HG03558 (cell line): ENCODE results near the gene ITGA2.

Experiments
- ATAC-seq: cut with Tn5 transposase; IDR thresholded peaks from one replicate; pipeline ENCODE4 v1.9.1; 2021; ENCODE audit warnings: moderate number of reproducible peaks; ENCODE audit not compliant: unreplicated experiment; ENCODE audit errors: extremely low read depth

Gene ITGA2

GRCh38 chr5:53045263-53045662 lies 56.1 kb downstream of the ITGA2 start:
- ATAC-seq: no peak

DNA sequence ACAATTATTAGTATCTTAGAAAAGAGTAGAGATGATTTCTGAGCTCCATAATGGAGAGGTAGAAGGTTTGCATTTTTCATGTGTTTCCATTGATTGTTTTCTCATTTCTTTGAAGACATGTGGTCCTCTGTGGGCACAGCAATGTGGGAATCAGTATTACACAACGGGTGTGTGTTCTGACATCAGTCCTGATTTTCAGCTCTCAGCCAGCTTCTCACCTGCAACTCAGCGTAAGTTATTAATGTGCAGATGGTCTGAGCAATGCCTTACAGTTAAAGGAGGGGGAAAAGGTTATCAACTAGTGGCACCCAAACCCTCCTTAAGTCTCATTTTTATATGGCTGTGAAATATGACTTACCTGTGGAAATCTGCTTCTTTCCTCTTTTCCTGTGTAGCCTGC lies 59.1 kb downstream of the ITGA2 start:
- no peak for ATAC-seq

DNA sequence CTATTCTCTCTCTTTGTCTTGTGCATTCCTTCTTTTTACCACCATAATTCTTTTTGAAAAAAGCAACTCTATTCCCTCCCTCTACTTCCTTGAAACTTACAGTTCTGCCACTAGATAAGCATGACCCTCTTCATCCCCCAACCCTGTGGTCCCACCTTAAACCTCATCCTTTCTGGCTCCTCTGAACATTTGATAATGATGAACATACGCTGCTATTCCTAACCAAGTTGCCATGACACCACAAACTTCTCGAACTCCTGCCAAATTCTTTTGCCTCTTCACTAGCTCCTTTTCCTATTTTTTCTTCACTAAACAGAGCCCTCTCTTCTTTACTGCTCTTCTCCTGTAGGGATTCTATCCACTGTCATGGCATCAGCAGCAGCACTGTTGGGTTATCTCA lies 63.3 kb downstream of the ITGA2 start:
- no peak for ATAC-seq

- no peak for ATAC-seq
Measured at GRCh38 chr5:53053364-53053763, 64.2 kb downstream of the ITGA2 start.

DNA sequence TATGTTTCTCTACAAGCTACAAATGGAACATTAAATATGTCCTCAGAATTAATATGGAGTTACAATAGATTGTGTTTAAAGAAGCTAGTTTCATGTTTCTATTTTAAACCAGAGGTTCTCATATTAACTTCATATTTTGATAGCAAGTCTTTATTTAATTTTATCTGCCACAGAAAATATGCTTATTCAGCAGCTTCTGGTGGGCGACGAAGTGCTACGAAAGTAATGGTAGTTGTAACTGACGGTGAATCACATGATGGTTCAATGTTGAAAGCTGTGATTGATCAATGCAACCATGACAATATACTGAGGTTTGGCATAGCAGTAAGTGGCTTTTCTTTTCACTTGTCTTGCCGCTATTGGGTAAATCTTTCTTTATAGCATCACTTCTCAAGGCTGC lies 66.2 kb downstream of the ITGA2 start:
- ATAC-seq: no peak

- no peak for ATAC-seq
Measured at GRCh38 chr5:53059281-53059680, 70.1 kb downstream of the ITGA2 start.

DNA sequence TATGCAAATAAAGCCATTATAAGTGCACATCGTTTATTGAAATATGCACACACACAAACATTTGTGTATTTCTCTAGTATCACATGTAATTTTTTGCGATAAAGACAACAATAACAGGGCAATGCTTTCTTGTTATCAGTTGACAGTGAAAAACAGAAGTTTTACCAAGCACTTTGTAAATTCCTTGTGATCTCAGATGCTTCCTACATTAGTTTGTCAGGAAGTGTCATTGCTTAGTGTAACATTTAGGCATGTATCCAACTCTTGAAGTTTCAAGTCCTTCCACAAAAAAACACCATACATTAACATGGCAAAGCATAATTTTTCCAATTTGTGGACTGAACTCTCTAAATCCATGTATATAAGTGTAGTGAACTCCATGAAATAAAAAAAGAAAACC lies 74.0 kb downstream of the ITGA2 start:
- no peak for ATAC-seq

DNA sequence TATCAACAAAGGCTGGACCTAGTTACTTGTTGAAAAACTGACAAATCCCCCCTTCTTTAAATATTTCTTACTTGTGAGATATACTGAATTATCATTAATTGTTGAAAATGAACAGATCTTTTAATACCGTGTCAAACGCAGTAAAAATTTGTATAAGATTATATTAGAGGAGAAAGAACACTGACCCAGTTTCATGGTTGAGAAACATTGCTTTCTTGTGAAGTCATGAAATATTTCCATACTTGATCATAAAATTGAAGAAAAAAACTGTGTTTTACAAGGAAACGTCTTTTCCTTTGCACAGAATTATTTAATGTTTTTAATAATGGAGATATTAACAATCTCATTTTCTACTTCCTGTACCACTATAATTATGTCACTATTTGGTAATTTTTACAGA lies 74.6 kb downstream of the ITGA2 start:
- no peak for ATAC-seq

GRCh38 chr5:53066088-53066487 lies 76.9 kb downstream of the ITGA2 start:
- ATAC-seq: no peak

GRCh38 chr5:53067641-53068040 lies 78.5 kb downstream of the ITGA2 start:
- ATAC-seq: no peak

DNA sequence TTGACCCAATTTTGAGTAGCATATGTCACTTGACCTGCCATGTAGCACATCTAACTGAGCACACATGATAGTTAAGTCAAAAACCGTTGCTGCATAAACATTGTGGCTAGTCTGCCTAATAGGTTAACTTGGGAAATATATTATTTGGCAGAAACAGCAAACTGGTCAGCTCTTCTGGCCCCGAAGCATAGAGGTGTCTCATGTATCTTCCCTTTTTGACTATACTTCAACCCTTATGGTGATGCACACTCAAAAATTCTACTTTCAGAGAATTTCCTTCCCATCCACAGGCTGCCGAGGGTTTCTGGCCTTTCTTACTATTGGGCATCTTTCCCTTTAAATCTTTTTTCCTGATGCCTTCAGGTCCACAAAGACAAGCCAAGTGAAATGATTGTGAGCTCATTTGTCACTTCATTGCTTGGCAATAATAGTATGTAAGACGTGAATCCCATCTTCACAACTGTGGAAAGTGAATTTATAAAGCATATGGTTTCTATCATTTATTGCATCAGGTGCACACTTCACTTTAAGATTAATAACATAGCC lies 79.2 kb downstream of the ITGA2 start:
- ATAC-seq: no peak

DNA sequence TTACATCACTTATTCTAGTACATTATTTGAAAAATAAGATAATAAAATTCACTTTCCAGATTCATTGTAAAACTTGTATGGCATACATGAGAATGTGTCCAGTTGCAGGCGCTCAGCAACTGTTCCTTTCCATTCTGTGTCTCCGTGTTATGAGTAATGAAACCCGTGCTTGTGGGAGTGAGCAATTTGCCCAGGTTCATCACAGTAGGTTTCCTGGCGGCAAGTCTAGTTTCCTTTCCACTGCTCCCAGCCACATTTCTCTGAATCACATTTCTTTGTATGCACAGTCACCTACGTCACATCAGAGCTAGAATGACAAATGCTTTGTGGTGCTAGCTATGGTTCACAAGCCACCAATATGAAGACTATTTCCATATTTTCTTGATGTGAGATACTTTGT lies 80.5 kb downstream of the ITGA2 start:
- no peak for ATAC-seq

DNA sequence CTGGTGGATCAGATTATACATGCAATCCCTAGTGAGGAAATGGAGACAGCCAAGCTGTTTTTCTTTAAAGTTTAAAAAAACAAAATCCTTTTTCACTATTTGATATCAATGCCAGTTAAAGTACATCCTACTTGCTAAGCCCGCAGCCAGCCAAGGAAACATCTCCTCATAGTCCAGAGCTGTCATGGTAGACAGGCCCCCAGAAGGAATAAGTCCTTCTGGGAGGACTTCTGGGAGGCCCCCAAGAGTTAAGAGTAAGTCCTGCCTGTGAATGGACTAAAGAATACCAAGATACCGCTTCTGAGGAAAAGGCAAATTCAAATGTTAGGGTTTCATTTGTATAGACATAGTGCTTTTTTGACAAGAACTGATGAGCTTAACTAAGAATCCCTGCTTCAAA lies 82.1 kb downstream of the ITGA2 start:
- no peak for ATAC-seq

DNA sequence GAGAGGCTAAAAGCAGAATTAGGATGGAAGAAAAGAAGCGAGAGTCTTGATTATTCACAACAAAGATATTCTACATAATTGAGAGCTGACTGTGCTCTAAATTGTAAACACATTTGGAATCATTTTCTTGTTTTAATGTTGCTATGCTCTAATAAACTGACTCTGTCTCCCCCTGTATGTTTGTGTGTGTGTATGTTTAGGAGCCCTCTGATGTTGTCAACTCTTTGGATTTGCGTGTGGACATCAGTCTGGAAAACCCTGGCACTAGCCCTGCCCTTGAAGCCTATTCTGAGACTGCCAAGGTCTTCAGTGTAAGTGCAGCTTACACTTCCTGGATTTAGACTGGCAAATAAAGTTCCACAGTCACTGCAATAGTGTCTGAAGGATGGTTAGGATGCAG lies 82.6 kb downstream of the ITGA2 start:
- ATAC-seq: no peak

DNA sequence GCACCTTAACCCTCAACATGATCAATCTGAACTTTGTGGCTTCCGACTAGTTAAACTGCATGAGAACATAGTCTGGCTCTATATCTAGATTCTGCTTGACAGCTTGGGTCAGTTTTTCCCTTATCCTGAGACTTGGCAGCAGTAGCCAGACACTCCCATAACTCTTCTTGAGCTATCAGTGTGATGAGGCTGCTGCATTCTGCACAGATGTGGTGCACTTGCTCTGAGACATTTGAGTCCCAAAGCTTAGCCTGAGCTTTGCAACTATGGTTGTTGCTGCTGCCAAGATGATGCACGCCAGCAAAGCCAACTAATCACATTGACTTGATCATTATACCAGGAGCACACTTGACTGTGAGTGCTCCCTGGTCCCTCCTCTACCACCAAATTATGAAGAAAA lies 84.2 kb downstream of the ITGA2 start:
- ATAC-seq: no peak

DNA sequence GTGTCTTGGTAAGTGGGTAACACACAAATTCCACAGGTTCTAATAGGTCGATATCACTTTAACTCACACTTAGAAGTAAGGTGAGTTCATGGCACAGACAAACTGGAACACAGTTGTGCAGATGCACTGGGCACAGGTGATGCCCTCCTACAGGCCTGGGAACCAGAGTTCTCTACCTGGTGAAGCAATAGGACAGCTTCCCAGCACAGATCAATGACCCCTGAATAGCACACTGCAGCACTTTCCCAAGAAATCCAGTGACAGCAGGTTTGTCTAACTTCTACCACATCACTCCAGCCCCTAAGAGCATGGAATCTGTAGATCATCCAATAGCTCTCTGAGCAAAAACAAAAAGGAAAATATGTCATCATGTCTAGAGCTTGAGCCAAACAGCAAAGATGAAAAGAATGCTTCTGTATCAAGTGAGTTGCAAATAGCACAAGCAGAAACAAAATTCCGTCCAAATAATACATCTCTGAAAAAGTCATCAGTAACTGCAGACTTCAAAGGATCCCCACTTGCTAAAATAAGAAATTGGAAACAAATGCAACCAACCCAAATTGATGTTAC lies 86.9 kb downstream of the ITGA2 start:
- ATAC-seq: no peak

GRCh38 chr5:53080271-53080670 lies 91.1 kb downstream of the ITGA2 start:
- no peak for ATAC-seq

DNA sequence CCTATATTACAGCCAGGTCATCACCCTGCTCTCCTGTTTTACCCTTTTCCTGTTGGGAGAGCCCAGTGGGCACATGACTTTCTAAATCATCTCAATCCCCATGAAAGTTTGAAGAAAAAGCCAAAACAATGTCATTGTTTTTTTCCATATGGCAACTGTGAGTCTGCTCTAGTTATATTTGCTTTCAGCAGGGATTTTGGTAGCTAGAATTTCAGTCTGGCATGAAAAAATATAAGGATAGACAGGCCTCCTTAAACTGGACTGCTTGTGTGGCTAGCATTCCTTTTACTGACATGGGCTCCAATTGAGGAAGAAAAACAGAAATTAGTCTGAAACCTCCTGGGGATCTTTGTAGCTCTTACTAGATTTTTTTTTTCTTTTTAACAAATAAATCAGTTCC lies 94.8 kb downstream of the ITGA2 start:
- no peak for ATAC-seq

GRCh38 chr5:53084546-53085255 lies 95.5 kb downstream of the ITGA2 start:
- ATAC-seq: no peak

DNA sequence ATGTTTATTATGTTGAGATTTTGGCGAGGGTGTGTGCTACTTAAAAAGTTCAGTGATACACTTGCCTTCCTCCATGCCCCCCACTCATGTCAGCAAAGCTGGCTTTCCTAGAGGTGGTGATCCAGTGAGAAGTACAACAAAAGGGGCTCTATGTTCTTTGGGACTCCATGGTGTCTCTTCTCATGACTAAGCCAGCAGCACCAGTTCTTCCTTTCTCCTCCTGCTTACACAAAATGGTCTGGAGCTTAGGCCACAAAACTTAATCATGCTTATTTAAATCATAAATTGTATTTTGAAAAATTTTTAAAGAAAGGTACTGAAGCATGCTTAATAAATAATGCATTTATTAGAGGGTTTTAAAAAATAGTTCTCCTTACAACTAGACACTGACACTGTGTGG lies 98.0 kb downstream of the ITGA2 start:
- ATAC-seq: no peak

GRCh38 chr5:53087621-53088121 lies 98.5 kb downstream of the ITGA2 start:
- ATAC-seq: no peak

- ATAC-seq: peak; percentile 72
Measured at GRCh38 chr5:53089481-53089991, 100.4 kb downstream of the ITGA2 start.
